ENCODE results near the gene SRSF3. TPM values are rescaled to one million over a fixed set of nuclear protein-coding genes. Genes with fewer than 3 reads are reported as not detected.

Gene SRSF3
- polyA plus RNA-seq, 10 donors, result 281 to 422 (median 312) TPM

DNA sequence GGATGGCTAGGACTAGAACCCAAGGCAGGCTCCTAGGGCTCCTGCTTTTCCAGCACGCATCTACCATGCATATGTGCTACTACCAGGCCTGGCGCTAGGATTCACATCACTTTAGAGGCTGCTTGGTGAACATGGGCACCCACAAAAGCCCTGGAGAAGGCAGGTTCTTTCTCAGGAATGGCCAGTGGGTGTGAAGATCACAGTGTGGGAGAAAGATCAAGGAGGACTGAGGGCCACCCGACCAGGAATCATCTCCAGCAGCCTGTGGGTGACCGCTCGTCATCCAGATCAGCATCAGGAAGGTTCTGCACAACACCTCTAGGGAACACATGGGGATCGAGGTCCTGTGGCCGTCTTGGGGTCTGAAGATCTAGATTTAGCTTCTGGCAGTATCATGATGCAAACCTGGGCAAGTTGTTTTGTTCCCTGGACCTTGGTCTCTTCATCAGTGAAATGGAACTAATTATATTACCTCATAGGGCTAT, 27.3 kb downstream of the SRSF3 start:
- DNase-seq, result no peak

DNA sequence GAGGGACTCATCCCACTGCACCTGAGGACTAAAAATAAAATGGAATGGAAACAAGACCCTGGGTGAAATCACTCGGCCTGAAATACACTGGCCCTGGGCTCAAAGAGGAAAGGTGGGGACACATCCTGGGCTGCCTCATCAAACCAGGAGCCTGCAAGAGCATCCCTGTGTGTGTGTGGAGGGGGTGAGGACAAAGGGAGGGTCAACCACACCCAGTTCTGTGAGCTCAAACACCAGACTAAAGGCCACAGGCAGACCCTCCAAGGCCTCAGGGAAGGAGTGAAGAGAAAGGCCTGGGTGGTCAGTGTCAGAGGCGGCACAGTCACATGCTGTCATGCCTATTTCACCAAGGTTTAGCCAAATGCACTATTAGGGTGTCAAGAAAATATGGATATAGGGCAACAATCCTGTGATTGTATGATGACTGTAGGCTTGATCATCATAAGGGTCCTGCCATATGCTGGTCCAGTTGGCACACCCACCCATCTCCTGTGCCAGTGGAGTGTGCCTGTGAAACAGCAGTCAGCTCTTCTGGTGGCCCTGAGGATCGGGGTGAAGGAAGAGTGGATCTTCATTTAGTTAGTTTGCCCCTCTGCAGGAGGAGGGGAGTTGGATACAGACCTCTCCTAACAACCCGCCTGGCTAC, 28.9 kb downstream of the SRSF3 start:
- DNase-seq, result no peak

DNA sequence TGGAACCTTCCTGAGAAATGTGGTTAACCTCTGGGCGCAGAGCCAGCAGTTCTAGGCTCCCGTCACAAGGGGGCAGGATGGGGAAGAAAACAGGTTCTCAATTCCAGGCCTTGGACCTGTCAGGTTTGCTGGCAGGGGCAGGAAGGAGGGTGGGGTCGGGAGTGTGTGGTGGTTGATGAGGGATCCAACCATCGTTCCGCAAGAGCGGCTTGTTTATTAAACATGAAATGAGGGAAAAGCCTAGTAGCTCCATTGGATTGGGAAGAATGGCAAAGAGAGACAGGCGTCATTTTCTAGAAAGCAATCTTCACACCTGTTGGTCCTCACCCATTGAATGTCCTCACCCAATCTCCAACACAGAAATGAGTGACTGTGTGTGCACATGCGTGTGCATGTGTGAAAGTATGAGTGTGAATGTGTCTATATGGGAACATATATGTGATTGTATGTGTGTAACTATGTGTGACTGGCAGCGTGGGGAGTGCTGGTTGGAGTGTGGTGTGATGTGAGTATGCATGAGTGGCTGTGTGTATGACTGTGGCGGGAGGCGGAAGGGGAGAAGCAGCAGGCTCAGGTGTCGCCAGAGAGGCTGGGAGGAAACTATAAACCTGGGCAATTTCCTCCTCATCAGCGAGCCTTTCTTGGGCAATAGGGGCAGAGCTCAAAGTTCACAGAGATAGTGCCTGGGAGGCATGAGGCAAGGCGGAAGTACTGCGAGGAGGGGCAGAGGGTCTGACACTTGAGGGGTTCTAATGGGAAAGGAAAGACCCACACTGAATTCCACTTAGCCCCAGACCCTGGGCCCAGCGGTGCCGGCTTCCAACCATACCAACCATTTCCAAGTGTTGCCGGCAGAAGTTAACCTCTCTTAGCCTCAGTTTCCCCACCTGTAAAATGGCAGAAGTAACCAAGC, 29.6 kb downstream of the SRSF3 start:
- peak; percentile 82 to 90 (median 89) for DNase-seq

DNA sequence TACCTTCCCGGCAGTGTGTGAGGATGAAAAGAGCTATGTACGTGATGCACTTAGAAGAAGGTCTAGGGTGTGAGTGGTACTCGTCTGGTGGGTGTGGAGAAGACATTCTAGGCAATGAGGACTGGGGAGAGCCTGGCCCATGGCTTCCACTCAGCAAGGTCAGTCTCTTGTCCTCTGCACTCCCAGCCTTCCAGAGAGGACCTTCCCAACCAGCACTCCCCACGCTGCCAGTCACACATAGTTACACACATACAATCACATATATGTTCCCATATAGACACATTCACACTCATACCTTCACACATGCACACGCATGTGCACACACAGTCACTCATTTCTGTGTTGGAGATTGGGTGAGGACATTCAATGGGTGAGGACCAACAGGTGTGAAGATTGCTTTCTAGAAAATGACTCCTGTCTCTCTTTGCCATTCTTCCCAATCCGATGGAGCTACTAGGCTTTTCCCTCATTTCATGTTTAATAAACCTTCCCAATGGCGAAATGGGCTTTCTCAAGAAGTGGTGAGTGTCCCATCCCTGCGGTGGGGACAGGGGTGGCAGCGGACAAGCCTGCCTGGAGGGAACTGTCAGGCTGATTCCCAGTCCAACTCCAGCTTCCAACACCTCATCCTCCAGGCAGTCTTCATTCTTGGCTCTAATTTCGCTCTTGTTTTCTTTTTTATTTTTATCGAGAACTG, 30.4 kb downstream of the SRSF3 start:
- DNase-seq, result no peak

DNA sequence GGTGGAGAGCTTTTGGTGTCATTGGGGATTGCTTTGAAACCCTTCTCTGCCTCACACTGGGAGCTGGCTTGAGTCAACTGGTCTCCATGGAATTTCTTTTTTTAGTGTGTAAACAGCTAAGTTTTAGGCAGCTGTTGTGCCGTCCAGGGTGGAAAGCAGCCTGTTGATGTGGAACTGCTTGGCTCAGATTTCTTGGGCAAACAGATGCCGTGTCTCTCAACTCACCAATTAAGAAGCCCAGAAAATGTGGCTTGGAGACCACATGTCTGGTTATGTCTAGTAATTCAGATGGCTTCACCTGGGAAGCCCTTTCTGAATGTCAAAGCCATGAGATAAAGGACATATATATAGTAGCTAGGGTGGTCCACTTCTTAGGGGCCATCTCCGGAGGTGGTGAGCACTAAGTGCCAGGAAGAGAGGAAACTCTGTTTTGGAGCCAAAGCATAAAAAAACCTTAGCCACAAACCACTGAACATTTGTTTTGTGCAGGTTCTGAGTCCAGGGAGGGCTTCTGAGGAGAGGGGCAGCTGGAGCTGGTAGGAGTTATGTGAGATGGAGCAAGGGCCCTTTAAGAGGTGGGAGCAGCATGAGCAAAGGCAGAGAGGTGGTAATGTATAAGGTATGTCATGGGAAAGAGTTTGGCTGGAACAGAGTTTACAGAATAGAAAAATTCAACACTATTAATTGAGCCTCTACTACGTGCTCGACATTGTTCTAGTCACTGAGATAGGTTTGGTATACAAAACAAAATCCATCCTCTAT, 31.2 kb downstream of the SRSF3 start:
- DNase-seq, result peak in 1 of 3 donors; percentile 66

DNA sequence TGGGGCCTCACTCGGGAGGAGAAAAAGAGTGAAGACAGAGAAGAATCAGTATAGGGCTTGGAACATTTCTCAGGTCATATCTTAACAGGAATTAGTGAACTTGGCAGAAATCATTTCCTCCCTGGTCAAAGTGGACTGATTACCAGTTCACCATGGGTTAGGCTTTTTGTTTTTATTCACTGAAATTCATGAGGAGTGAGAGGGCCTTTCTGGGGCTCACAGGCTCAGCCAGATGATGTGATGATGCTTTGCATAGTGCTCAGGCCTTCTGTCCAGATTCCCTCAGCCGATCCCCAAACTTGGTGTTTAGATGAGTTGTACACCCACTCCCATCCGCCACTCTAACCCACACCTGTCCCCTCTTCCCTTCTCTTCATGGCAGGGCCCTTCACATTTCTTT, 32.5 kb downstream of the SRSF3 start:
- DNase-seq, result no peak

DNA sequence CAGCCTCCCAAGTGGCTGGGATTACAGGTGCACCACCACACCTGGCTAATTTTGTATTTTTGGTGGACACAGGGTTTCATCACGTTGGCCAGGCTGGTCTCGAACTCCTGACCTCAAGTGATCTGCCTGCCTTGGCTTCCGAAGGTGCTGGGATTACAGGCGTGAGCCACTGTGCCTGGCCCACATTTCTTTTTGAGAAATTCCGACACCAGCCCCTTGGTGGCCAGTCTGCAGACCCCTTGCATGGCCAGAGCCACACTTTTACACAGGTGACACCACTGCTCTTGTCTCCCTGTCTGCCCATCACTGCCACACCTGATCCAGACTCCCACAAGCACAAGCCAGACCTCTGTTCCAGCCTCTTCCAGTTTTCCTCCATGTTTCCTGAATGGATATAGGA, 33.0 kb downstream of the SRSF3 start:
- no peak for DNase-seq

DNA sequence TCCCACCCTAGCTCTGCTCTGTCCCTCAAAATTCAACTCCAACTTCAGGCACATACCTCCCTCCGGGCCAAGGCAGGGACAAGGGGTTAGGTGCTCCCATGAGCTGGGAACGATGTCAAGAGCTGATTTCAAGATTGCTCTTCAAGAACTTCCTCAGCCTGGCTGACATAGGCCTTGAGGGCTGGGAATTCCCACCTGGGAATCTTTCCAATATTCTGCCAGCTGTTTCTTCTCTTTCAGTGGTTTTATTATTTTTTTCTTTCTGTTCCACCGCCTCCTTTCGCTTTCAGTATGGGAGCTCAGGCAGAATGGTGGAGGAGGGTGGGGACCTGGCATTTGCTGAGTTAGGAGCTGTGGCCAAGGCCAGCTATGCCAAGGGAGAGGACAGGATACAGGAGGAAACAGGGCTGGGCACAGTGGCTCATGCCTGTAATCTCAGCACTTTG, 33.7 kb downstream of the SRSF3 start:
- DNase-seq, result peak in 1 of 3 donors; percentile 51

DNA sequence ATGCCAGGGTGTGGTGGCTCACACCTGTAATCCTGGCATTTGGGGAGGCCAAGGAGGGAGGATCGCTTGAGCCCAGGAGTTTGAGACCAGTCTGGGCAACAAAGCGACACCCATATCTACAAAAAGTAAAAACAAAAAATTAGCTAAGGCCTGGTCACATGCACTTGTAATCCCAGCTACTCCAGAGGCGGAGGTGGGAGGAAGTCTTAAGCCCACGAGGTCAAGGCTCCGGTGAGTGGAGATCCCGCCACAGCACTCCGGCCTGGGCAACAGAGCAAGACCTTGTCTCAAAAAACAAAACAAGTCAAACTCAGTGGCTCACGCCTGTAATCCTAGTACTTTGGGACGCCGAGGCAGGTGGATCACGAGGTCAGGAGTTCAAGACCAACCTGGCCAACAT, 35.6 kb downstream of the SRSF3 start:
- no peak for DNase-seq

DNA sequence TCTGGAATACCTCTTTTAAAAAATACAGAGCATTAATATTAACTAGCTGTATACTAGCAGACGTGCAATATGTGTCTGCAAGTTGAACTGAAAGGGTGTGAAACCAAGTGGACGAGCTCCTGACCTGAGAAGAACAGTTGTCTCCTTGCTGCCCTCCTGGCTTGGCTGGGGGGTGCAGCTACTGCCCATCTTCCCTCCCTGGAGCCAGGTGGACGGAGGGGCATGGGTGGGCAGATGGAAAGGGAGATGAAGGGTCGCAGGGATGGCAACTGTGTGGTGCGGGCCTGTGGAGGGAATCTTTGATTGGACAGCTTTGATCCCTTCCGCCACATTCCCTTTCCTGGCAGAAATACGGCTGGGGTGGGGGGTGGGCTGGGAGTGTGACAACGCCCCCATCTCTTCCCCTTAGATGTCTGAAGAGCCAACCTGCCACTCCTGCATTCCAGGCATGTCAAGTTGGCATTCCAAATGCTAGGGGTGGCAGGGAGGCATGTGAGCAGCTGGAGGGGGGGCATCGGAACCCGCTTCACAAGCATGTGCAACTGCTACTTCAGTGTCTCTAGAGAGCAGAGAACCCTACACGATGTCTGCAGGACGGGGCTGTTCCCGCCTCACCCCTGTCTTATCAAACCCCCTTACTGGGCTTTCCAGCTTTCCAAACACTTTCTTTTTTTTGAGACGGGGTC, 37.3 kb downstream of the SRSF3 start:
- no peak for DNase-seq

DNA sequence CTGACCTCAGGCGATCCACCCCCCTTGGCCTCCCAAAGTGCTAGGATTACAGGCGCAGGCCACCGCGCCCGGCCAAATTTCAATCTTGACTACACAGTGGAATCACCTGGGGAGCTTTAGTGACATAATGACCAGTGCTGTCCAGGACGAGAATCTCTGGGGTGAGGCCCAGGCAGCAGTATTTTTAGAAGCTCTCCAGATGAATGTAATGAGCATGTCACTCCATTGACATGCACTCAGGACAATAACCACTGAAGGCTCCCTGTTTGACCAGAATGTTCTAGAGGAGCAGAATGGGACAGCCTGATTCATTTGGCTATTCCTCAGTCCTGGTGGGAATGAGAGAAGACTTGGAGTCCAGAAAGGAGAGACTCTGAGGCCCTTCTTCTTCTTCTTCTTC, 39.2 kb downstream of the SRSF3 start:
- DNase-seq, result no peak

DNA sequence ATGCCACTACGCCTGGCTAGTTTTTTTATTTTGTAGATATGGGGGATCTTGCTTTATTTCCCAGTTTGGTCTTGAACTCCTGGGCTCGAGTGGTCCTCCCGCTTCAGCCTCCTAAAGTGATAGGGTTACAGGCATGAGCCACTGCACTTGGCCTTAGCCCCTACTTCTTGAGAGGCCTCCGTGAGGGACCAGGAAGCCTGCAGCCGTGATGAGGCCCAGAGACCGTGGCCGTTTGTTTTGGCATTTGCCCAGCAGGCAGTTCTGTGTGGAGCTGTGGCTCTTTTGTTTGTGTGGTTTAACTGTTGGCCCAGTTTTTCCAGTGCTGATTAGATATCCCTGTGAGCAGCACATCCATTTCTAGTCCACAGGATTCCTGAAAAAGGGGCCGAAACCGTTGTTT, 39.8 kb downstream of the SRSF3 start:
- DNase-seq, result peak in 1 of 3 donors; percentile 58

DNA sequence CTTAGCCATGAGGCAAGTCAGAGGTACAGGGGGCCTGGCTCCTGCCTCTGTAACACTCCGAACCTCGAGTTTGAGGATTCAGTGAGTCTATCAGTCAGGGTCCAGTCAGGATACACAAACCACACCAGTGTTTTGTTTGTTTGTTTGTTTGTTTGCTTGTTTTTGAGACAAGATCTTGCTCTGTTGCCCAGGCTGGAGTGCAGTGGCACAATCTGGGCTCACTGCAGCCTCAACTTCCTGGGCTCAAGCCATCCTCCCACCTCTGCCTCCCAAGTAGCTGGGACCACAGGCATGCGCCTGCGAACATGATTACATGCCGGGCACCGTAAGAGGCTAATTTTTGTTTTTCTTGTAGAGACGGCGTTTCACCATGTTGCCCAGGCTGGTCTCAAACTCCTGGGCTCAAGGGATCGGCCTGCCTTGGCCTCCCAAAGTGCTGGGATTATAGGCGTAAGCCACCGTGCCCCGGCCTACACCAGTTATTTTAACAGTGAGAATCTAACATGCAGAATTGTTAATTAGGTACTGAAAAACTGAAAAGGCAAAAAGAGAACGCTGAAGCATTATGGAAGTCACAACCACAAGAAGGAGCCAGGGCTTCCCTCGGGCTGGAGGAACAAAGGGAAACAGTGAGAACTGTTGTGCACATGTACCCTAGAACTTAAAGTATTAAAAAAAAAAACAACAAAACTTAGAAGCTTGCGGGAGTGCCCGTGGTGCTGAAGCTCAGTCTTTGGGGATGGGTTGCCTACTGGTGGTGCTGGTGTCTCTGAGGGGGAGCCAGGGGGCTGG, 40.4 kb downstream of the SRSF3 start:
- DNase-seq, result no peak

DNA sequence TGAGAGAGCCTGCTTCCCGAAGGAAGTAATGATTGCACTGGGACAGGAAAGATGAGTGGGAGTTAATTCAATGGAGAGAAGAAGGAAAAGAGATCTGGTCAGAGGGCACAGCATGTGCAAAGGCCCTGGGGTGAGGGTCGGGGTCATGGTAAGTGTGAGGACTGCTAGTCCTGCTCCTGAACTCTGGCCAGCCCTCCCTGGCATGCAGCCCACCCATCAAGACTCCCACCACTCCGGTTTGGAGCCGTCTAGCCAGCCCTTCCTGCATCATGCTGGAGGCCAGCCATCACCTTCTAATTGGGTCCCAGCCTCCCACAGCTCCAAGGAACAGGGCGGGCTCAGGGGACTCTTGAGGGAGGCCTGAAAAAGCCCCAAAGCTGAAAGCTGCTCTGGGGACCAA, 42.1 kb downstream of the SRSF3 start:
- no peak for DNase-seq

DNA sequence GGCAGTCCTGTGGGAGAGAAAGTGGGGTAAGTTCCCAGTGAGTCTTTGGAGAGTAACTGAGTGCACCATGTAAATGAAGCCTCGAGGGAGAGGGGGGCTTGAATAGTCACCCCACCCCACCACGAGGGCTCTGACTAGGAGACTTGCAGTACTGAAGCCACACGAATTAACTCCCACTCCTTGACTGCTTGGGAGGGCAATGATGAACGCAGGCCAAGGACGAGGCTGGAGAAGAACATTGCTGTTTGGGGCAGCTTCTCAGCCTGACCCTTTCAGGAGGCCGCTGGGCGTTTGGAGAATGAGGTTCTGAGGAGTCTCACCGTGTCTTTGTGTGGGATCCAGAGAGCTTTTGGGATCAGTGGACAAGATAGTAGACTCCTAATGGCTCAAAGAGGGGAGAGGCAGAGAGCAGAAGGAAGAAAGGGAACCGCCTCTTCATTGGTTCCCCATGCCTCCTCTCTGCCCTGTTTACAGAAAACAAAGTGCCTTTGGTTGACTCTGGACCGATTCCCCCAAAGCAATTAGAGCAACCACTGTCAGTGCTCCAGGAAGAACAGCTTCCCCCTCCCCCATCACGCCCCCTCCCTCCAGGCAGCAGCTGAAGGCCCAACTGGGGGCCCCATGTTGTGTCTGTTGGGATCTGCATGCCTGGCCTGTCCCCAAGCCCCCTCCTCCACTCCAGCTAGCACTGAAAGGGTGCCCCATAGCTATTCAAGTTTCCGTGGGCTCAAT, 42.7 kb downstream of the SRSF3 start:
- no peak for DNase-seq

DNA sequence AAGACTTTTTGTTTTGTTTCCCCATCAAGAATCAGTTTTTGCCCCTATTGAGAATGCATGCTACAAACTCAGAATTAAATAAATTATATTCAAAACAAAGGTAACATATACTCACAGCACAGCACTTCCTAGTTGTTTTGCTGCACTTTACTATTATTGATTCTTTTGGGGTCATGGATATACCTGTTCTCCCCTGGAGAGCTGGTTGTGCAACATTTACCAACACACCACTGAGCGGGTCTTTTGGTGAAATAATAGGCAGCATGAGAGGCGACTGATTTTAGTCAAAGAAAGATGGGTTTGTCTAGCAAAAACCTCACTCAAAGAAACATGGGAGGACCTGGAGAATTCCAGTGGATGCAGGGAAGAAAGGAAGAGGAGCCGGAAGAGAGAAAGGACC, 44.4 kb downstream of the SRSF3 start:
- DNase-seq, result no peak

DNA sequence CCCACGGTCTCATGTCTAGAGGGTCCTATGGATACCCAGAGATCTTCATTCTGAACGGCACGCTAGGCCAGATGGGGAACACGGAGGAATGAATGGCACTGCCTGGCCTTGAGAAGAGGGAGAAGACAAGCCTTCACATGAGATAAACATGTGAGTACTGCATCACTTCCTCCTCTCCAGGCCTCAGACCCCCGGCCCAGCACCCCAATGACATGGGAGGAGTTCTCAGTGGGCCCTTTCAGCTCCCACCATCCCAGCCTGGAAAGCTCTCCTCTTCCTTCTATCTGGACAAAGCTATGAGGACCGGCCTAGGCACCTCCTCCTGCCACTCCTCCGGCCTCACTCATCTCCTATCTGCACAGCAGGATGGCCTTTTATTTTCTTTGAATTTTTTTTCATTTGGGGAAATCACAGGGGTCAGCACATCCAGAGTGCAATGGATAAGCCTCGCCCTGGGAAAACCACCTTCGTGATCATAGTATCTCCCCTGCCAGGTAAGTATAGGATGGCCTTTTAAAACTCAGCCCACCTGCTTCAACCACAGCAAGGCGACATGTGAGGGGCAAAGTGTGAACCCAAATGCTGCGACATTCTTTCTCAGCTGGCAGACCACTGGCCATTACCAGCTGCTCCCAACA, 45.1 kb downstream of the SRSF3 start:
- no peak for DNase-seq

DNA sequence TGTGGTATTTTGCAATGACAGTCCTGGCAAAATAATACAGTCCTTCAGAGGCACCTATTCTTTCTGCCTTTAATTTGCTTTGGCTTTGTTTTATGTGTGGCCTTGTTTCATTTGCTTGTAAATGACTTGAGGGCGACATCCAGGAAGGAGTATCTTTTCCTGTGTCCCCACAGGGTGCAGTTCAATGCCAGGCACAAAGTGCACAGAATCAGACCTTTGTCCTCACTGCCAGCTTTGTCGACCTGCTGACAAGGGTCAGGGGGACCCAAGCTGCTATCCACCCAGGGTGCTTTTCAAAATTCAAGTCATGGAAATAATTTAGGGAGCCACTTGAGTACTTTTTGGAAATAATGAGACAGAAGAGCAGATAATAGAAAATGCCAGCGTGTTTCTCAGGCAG, 47.4 kb downstream of the SRSF3 start:
- DNase-seq, result no peak
